HCT116 (cell line): ENCODE data around the gene CXorf49.
"Not testable (repeated sequence)": the region's sequence is repeated elsewhere in the genome, so short reads cannot be mapped to it uniquely, and the experiment has no call there.

ENCODE experiments used
- EZH2 ChIP-seq: fragments of 200-600 bp; sonication (generic); IDR thresholded peaks from 2 replicates; pipeline ENCODE4 v1.6.1; 2017; ENCODE audit warnings: antibody characterized with exemption, mixed run types
- POLR2AphosphoS5 ChIP-seq: IDR thresholded peaks from 2 replicates; pipeline ENCODE4 v1.6.1; 2011; ENCODE audit warnings: mild to moderate bottlenecking, low read depth, low read length, moderate library complexity
- TF ChIP-seq, protein P1 (sequence below): IDR thresholded peaks from 2 replicates; pipeline ENCODE4 v1.6.1; 2012
- TF ChIP-seq, protein P2 (sequence below), 3 experiments: fragments of 200-600 bp in 1 of 3; sonication (generic) in 1 of 3; IDR thresholded peaks in 2 of 3; conservative IDR thresholded peaks in 1 of 3; 2 replicates each; pipeline ENCODE4 v1.5.1; 2012 to 2017; ENCODE audit warnings: low read depth in 2 of 3, low read length in 2 of 3, antibody characterized with exemption in 1 of 3, borderline replicate concordance in 1 of 3, control low read depth in 1 of 3, mild to moderate bottlenecking in 1 of 3, mixed read lengths in 1 of 3, mixed run types in 1 of 3, moderate library complexity in 1 of 3; ENCODE audit not compliant: insufficient read depth in 1 of 3
- TF ChIP-seq, protein P3 (sequence below): IDR thresholded peaks from 2 replicates; pipeline ENCODE4 v1.6.1; 2012; ENCODE audit warnings: low read depth

DNA sequence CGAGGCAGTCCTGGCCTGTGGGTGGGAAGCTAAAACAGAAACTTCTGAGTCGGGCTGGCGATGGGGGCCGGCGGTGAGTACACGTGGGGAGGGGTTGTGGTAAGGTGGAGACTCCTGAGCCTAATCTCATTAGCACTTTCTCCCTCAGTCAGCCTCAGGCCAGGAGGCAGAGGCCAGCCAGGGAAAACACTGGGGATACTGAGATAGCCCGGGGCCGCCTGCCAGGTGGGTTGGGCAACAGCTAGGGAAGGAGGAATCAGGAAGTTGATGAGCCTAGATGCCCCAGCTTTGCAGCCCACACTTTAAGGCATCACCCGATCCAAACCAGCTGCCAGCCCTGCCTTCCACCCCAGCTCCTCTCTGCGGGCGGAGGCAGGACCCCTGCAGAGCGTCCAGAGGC is 1.8 kb downstream of the CXorf49 start:
- TF ChIP-seq, protein P1, sequence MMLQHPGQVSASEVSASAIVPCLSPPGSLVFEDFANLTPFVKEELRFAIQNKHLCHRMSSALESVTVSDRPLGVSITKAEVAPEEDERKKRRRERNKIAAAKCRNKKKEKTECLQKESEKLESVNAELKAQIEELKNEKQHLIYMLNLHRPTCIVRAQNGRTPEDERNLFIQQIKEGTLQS = not testable (repeated sequence)
- not testable (repeated sequence) for TF ChIP-seq POLR2AphosphoS5, EZH2
- TF ChIP-seq, protein P2, sequence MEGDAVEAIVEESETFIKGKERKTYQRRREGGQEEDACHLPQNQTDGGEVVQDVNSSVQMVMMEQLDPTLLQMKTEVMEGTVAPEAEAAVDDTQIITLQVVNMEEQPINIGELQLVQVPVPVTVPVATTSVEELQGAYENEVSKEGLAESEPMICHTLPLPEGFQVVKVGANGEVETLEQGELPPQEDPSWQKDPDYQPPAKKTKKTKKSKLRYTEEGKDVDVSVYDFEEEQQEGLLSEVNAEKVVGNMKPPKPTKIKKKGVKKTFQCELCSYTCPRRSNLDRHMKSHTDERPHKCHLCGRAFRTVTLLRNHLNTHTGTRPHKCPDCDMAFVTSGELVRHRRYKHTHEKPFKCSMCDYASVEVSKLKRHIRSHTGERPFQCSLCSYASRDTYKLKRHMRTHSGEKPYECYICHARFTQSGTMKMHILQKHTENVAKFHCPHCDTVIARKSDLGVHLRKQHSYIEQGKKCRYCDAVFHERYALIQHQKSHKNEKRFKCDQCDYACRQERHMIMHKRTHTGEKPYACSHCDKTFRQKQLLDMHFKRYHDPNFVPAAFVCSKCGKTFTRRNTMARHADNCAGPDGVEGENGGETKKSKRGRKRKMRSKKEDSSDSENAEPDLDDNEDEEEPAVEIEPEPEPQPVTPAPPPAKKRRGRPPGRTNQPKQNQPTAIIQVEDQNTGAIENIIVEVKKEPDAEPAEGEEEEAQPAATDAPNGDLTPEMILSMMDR (IDR thresholded peaks at IDR 0.05 in 2 of 3, conservative IDR thresholded peaks at IDR 0.05 in 1 of 3; ENCODE audit: borderline replicate concordance in 1 of 3, insufficient read depth in 1 of 3, low read depth in 2 of 3, low read length in 2 of 3) = not testable (repeated sequence)
- TF ChIP-seq, protein P3, sequence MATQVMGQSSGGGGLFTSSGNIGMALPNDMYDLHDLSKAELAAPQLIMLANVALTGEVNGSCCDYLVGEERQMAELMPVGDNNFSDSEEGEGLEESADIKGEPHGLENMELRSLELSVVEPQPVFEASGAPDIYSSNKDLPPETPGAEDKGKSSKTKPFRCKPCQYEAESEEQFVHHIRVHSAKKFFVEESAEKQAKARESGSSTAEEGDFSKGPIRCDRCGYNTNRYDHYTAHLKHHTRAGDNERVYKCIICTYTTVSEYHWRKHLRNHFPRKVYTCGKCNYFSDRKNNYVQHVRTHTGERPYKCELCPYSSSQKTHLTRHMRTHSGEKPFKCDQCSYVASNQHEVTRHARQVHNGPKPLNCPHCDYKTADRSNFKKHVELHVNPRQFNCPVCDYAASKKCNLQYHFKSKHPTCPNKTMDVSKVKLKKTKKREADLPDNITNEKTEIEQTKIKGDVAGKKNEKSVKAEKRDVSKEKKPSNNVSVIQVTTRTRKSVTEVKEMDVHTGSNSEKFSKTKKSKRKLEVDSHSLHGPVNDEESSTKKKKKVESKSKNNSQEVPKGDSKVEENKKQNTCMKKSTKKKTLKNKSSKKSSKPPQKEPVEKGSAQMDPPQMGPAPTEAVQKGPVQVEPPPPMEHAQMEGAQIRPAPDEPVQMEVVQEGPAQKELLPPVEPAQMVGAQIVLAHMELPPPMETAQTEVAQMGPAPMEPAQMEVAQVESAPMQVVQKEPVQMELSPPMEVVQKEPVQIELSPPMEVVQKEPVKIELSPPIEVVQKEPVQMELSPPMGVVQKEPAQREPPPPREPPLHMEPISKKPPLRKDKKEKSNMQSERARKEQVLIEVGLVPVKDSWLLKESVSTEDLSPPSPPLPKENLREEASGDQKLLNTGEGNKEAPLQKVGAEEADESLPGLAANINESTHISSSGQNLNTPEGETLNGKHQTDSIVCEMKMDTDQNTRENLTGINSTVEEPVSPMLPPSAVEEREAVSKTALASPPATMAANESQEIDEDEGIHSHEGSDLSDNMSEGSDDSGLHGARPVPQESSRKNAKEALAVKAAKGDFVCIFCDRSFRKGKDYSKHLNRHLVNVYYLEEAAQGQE = not testable (repeated sequence)
